GM19193 (cell line): ENCODE results near the gene CCDC88C.

Experiments used
- POLR2A ChIP-seq: IDR thresholded peaks from 4 replicates; pipeline ENCODE4 v1.6.1; 2011; ENCODE audit not compliant: insufficient read depth, insufficient read length; ENCODE audit errors: extremely low read depth

The CCDC88C gene, protein sequence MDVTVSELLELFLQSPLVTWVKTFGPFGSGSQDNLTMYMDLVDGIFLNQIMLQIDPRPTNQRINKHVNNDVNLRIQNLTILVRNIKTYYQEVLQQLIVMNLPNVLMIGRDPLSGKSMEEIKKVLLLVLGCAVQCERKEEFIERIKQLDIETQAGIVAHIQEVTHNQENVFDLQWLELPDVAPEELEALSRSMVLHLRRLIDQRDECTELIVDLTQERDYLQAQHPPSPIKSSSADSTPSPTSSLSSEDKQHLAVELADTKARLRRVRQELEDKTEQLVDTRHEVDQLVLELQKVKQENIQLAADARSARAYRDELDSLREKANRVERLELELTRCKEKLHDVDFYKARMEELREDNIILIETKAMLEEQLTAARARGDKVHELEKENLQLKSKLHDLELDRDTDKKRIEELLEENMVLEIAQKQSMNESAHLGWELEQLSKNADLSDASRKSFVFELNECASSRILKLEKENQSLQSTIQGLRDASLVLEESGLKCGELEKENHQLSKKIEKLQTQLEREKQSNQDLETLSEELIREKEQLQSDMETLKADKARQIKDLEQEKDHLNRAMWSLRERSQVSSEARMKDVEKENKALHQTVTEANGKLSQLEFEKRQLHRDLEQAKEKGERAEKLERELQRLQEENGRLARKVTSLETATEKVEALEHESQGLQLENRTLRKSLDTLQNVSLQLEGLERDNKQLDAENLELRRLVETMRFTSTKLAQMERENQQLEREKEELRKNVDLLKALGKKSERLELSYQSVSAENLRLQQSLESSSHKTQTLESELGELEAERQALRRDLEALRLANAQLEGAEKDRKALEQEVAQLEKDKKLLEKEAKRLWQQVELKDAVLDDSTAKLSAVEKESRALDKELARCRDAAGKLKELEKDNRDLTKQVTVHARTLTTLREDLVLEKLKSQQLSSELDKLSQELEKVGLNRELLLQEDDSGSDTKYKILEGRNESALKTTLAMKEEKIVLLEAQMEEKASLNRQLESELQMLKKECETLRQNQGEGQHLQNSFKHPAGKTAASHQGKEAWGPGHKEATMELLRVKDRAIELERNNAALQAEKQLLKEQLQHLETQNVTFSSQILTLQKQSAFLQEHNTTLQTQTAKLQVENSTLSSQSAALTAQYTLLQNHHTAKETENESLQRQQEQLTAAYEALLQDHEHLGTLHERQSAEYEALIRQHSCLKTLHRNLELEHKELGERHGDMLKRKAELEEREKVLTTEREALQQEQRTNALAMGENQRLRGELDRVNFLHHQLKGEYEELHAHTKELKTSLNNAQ (N-terminal part only)

DNA sequence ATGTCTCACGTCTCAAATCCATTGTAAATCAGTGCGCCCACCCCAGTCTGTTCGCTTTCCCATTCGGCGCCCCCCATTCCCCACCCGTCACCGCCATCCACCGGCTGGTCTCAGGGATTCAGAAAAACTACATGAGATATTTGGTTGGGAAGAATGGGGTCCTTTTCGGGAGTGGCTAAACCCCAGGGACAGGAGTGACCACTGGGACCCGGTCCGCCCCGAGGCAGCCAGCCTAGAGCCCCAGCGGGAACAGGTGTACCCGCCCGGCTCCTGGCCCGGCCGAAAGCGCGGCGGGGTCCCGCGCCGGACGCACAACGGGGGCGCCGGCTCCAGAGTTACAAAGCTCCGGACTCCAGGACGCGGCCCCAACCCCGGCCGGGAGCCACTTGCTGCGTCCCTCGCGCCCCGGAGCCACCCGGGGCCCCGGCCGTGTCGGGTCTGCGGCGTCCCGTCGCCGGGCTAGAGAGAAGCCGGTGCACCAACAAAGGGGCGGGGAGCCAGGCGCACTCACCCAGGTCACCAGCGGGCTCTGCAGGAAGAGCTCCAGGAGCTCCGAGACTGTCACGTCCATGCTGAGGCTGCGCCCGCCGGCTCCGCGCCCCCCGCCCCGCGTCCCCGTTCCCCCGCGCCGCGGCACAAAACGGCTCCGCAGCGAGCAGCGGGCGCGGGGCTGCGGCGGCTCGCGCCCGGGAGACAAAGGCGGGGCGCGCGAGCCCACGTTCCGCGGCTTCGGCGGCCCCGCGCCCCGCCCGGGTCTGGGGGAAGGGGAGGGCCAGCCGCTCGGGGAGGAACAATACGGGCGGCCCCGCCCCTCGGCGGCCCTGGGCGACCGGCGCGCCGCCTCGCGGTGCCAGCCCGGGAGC lies at the start of gene CCDC88C:
Gene CCDC88C, minus strand, starts transcription at position 701 of the 863 bp plus-strand sequence. Its CDS starts 130 bp downstream, at position 571.
- TF ChIP-seq POLR2A: peak; percentile 52

DNA sequence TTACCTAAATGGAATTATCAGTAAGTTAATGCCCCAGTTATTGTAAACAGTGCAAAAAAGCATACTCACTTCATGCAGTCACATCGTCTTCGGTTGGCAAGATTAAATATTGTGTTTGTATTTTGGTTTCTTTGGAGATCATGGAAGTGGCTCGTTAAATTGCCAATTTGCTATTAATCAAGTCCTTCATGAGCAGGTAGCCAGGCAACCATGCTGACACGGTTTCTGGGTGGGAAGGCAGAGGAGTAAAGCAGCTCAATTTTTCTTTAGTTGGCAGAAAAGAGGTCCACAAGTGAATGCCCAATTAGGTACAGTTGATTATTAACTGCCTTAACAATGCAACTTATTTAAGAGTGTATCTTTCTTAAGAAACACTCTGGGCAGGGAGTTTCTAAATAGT lies 48.6 kb upstream of the CCDC88C start:
- no peak for TF ChIP-seq POLR2A

DNA sequence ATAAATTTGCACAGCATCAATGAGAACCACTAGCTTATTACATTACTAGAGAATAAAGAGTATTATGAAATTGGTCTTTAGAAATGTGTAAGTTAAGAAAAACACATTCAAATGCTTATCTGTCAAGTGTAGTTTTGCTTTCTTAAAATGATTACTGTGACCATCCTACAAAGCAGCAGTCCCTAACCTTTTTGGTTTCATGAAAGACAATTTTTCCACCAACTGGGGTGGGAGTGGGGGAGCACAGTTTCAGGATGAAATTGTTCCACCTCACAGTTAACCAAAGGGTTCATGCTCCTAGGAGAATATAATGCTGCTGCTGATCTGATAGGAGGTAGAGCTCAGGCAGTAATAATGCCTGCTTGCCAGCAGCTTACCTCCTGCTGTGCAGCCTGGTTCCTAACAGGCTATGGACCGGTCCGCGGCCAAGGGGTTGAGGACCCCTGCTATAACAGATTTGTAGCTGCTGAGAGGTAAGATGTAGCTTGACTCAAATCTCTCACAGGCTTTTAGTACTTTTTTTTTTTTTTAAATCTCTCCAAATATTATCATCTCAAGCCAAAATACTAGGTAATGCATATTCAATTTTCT lies 47.1 kb upstream of the CCDC88C start:
- TF ChIP-seq POLR2A: no peak

DNA sequence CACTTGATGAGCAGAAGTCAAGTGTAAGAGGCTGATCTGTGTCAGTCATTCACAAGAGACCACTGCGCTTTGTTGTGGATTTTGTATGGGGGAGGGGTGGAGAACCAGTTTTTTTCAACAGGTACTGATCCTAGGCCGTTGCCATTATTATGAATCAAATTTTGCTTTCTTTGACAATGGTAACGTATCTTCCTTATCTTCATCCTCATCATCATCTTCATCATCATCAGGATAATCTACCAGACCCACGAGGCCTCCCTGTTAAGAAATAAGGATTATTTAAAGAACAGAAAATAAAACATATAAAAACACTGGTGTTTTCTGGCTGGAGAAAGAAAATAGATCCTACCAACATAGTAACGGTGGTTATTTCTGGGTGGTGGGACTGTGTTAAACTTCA lies 41.0 kb upstream of the CCDC88C start:
- TF ChIP-seq POLR2A: no peak

DNA sequence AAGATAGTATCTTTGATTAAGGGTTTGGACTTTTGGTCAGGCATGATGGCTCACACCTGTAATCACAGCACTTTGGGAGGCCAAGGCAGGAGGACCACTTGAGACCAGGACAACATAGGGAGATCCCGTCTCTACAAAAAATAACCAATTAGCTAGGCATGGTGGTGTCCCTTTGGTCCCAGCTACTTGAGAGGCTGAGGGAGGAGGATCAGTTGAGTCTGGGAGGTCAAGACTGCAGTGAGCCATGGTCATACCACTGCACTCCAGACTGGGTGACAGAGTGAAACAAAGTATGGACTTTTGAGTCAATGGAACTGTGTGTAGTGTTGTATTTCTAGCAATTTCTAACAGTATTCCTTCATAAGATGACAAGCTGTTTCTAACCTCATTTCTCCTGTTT lies 38.7 kb upstream of the CCDC88C start:
- no peak for TF ChIP-seq POLR2A

DNA sequence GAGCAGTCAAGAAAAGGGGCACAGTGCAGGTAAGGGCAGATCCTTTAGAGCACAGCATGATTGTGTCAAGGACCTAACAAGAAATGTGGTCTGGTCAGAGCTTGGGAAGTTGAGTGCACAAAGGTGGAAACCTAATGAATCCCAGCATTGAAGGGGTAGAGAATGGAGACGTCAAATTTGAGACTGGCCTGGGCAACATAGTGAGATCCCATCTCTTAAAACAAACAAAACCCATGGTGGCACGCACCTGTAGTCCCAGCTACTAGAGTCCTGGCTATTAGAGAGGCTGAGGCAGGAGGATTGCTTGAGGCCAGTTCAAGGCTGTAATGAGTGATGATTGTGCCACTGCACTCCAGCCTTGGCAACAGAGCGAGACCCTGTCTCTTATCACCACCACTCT lies 37.0 kb upstream of the CCDC88C start:
- no peak for TF ChIP-seq POLR2A

DNA sequence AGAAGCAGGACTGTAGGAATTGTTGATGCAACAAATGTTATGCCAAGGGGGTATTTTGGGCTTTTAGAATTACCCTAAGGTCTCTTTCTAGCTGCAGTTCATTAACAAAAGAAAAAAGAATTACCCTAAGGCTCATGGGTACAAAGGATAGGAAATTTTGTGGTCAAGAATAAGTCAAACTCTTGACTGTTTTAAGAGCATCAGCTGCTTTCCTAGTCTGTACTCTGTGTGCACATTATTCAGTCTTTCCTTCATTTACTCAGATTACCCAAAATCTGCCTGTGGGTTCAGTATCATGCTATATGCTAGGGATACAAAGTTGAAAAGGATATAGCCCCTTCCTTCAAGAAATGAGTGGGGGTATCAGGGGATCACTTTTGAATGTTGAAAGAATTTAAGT lies 36.5 kb upstream of the CCDC88C start:
- no peak for TF ChIP-seq POLR2A

DNA sequence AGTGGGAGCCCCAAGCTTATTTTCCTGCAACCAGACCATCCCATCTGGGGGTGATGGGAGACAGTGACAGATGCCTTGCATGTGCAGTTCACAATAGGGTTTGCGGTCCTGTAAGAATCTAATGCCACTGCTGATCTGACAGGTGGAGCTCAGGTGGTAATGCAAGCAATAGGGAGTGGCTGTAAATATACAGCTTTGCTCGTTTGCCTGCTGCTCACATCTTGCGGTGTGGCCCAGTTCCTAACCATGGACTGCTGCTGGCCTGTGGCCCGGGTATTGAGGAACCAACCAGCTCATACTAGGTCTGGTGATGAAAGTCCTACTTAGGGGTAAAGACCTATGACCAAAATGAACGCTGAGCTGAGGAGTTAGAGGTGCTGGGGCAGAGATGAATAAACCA lies 36.1 kb upstream of the CCDC88C start:
- TF ChIP-seq POLR2A: no peak

DNA sequence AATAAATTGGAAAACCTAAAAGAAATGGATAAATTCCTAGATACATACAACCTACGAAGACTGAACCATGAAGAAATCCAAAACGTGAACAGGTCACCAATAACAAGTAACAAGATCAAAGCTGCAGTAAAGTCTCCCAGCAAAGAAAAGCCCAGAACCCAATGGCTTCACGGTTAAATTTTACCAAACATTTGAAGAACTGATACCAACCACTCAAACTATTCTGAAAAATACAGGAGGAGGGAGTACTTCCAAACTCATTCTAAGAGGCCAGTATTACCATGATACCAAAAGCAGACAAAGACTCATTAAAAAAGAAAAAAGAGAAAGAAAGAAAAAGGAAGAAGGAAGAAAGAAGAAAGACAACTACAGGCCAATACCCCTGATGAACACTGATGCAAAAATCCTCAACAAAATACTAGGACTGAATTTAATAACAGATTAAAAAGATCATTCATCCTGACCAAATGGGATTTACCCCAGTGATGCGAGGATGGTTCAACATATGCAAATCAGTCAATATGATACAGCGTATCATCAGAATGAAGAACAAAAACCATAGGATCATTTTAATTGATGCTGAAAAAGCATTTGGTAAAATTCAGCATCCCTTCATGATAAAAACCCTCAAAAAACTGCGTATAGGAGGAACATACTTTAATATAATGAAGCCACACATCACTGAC lies 26.9 kb upstream of the CCDC88C start:
- TF ChIP-seq POLR2A: no peak

DNA sequence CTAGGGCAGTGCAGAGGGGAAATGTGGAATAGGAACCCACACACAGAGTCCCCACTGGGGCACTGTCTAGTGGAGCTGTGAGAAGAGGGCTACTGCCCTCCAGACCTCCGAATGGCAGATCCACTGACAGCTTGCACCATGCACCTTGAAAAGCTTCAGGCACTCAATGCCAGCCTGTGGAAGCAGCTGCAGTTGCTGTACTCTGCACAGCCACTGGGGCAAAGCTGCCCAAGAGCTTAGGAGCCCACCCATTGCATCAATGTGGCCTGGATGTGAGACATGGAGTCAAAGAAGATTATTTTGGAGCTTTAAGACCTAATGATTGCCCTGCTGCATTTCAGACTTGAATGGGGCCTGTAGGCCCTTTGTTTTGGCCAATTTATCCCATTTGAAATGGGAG lies 21.7 kb upstream of the CCDC88C start:
- TF ChIP-seq POLR2A: no peak

DNA sequence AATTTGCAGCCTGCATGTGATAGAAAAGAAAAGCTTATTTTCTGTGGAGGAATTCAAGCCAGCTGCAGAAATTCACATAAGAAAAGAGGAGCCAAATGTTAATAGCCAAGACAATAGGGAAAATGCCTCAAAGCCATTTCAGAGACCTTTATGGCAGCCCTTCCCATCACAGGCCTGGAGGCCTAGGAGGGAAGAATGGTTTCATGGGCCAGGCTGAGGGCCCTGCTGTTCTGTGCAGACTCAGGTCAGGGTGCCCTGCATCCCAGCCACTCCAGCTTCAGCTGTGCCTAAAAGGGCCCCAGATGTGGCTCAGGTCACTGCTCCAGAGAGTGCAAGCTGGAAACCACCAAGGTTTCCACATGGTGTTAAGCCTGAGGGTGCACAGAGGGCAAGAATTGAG lies 21.2 kb upstream of the CCDC88C start:
- TF ChIP-seq POLR2A: no peak

DNA sequence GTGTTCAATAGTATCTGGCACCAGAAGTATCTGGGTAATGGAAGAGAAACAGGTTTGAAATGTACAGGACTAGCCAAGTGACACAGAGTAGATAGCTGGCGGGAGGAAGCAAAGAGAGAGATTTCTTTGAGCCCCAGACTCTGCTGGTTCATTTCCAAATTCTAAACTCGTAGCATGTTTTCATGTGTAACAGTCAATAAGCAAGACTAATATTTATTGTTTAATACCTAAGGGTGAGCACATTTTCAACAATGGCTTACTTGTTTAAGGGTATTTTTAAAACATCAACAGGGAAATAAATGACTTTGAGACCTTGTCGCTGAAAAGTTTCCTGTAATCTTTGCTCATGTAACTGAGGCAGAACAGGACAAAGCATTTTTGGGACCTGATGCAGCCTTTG lies 11.8 kb upstream of the CCDC88C start:
- no peak for TF ChIP-seq POLR2A
